Esophagus muscularis mucosa (tissue), 4 donors: Measurements from ENCODE around the gene PRKRIP1. TPM values are rescaled to one million over a fixed set of nuclear protein-coding genes. Genes with fewer than 3 reads are reported as not detected.

Experiments
- DNase-seq: peaks from one replicate; pipeline ENCODE4 v3.0.0-alpha.2; 2017; ENCODE audit errors: extremely low spot score
- H3K27ac ChIP-seq, 4 donors: fragments of 200-600 bp; sonication (generic); replicated peaks in 1 of 4; 1 replicate in 3 of 4; 2 replicates in 1 of 4; pipeline ENCODE4 v1.5.1; 2016 to 2019; ENCODE audit warnings: mild to moderate bottlenecking in 1 of 4
- H3K27me3 ChIP-seq, 4 donors: fragments of 200-600 bp; sonication (generic); one replicate each; pipeline versions ENCODE4 v1.5.1 to v1.6.0; 2016 to 2019
- H3K36me3 ChIP-seq, 4 donors: fragments of 200-600 bp; sonication (generic); one replicate each; pipeline ENCODE4 v1.5.1; 2016 to 2019
- H3K4me1 ChIP-seq, 4 donors: fragments of 200-600 bp; sonication (generic); one replicate each; pipeline ENCODE4 v1.5.1; 2016 to 2019
- H3K4me3 ChIP-seq, 4 donors: fragments of 200-600 bp; sonication (generic); 1 replicate in 2 of 4; 2 replicates in 2 of 4; pipeline ENCODE4 v1.5.1; 2016 to 2019; ENCODE audit warnings: mild to moderate bottlenecking in 4 of 4, moderate library complexity in 1 of 4
- H3K9me3 ChIP-seq, 4 donors: fragments of 200-600 bp; sonication (generic); 1 replicate in 3 of 4; 2 replicates in 1 of 4; pipeline ENCODE4 v1.5.1; 2016 to 2019
- CTCF ChIP-seq, 3 experiments: fragments of 200-600 bp in 2 of 3; fragments of 450-650 bp in 1 of 3; sonication (generic) in 2 of 3; IDR thresholded peaks; one replicate each; pipeline ENCODE4 v1.5.1; 2017 to 2019; ENCODE audit warnings: antibody characterized with exemption in 3 of 3, mild to moderate bottlenecking in 2 of 3, moderate library complexity in 1 of 3
- EP300 ChIP-seq: sonication (generic); formaldehyde crosslinking; IDR thresholded peaks from one replicate; pipeline ENCODE4 v1.6.1; 2017; ENCODE audit warnings: antibody characterized with exemption
- POLR2A ChIP-seq: fragments of 450-650 bp; IDR thresholded peaks from one replicate; pipeline ENCODE4 v1.6.1; 2017; ENCODE audit warnings: antibody characterized with exemption, moderate library complexity, mild to moderate bottlenecking, low read depth
- POLR2AphosphoS5 ChIP-seq, 2 donors: sonication (generic); formaldehyde crosslinking; IDR thresholded peaks; one replicate each; pipeline ENCODE4 v1.6.1; 2017; ENCODE audit warnings: antibody characterized with exemption in 2 of 2
- WGBS: methylation state at CpG from one replicate; pipeline ENCODE4 v1.1.5; 2018; 5-methylcytosine and 5-hydroxymethylcytosine counted together
- intact Hi-C: fragments of 100-400 bp; cut with DNase I; formaldehyde crosslinking; loops from one replicate; pipeline ENCODE4 v1.15.1; 2023
- total RNA-seq, 4 donors: library from RNA; depleted of rRNA; stranded (reverse); fragments of >200 nt; gene quantifications; one replicate each; pipeline versions ENCODE4 v1.1.0 to v1.2.1, GENCODE V29; 2016

PRKRIP1 gene
- total RNA-seq, 4 donors from 2014 or later: 14.7 to 21.6 (median 19.2) TPM

- Histone ChIP-seq H3K27ac (peak overlapping the region in 3 of 4 donors; percentile 7 to 58 (median 27)), H3K36me3 (peaks cover 19 to 64% (median 55%) of the 10 kb centered on the region in 4 donors), H3K4me3 (no peak overlapping the region), H3K27me3 (no peaks in the 10 kb centered on the region), H3K4me1 (peaks cover 0 to 7% (median 4%) of the 10 kb centered on the region in 4 donors), H3K9me3 (no peaks in the 10 kb centered on the region)
- 77% methylated on average over 16 of the region's 16 CpGs for WGBS
- DNase-seq: no peak
- intact Hi-C loops: no loop called here
- no peak for TF ChIP-seq POLR2A
- TF ChIP-seq POLR2AphosphoS5 (IDR thresholded peaks at IDR 0.05): no peak
- no peak for TF ChIP-seq EP300
- no peak for TF ChIP-seq CTCF (IDR thresholded peaks at IDR 0.05)
These were observed 30.3 kb downstream of the PRKRIP1 start for GRCh38 chr7:102426268-102427018.

DNA sequence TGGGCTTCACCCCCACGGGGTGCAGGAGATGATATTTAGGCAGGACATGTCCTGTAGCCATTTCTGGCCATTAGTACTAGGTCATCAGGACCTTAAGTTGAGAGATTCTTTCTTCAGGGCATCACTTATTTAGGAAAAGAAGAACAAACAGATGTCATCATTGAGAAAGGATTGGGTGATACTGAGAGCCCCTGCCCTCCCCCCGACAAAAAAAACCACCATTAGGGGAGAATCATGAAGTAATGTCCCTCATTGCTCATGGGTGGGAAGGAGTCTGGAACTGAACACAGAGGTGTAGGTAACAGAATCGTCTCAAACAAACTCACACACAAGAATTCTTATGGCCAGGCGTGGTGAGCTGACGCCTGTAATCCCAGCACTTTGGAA, 30.8 kb downstream of the PRKRIP1 start:
- H3K9me3 ChIP-seq: no peaks in the 10 kb centered on the region
- H3K36me3 ChIP-seq: peaks cover 14 to 58% (median 50%) of the 10 kb centered on the region in 4 donors
- TF ChIP-seq EP300: no peak
- no peak for TF ChIP-seq CTCF (IDR thresholded peaks at IDR 0.05)
- TF ChIP-seq POLR2AphosphoS5 (IDR thresholded peaks at IDR 0.05): no peak
- no peak overlapping the region for H3K4me3 ChIP-seq
- peaks cover 0 to 13% (median 9%) of the 10 kb centered on the region in 4 donors for H3K4me1 ChIP-seq
- no peaks in the 10 kb centered on the region for H3K27me3 ChIP-seq
- no peak for DNase-seq
- peak overlapping the region in 2 of 4 donors; percentile 7 to 58 for H3K27ac ChIP-seq
- 90% methylated on average over 5 of the region's 5 CpGs for WGBS
- intact Hi-C loops: no loop called here

DNA sequence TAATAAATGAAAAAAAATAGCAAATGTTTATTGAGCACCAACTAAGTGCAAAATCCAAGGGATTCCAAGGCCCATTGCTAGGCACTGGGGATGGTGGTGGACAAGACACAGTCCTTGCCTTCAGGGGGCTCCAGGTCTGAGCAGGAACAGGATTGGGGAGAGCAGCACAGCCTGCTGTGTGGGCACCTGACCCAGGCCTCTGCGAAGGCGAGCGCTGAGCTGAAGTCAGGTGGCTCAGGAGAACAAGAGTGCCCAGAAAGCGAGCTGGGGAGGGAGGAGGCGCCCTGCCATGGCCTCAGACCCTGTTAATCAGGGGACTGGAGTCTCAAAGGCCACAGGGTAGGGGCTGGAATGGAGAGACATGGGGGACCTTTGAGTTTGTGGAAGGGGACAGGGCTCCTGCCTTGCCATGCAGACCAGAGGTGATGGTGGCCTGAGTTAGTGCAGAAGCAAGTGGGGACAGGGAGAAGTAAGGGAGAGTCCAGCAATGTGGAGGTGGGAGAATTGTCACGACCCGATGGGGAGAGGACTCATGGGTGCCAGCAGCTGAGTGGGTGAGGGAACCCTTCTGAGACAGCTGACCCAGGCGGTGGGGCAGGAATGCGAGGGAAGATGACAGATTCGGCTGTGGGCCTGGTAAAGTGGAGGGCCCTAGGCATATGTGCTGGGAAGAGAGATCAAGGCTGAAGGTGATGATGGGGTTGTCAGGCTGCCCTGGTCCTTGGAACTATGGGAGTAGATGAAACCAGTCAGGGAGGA, 33.2 kb downstream of the PRKRIP1 start:
- TF ChIP-seq POLR2A: no peak
- TF ChIP-seq POLR2AphosphoS5 (IDR thresholded peaks at IDR 0.05): no peak
- no peak for TF ChIP-seq EP300
- no peak for TF ChIP-seq CTCF (IDR thresholded peaks at IDR 0.05)
- no peak overlapping the region for H3K27ac ChIP-seq

GRCh38 chr7:102431617-102432298, 35.6 kb downstream of the PRKRIP1 start:
- TF ChIP-seq EP300 (no peak), POLR2A (no peak), POLR2AphosphoS5 (IDR thresholded peaks at IDR 0.05) (no peak), CTCF (IDR thresholded peaks at IDR 0.05) (no peak)
- intact Hi-C loops: no loop called here
- Histone ChIP-seq H3K4me1 (peaks cover 14 to 34% (median 30%) of the 10 kb centered on the region in 4 donors), H3K27ac (peak overlapping the region in 3 of 4 donors; percentile 28 to 45 (median 32)), H3K36me3 (peaks cover 0 to 18% (median 11%) of the 10 kb centered on the region in 4 donors), H3K9me3 (no peaks in the 10 kb centered on the region), H3K27me3 (no peaks in the 10 kb centered on the region), H3K4me3 (no peak overlapping the region)
- DNase-seq: no peak
- WGBS: 52% methylated on average over 17 of the region's 17 CpGs

More for the DNA sequence above, 33.2 kb downstream of the PRKRIP1 start:
- peaks cover 10 to 32% (median 28%) of the 10 kb centered on the region in 4 donors for H3K4me1 ChIP-seq
- no peaks in the 10 kb centered on the region for H3K9me3 ChIP-seq
- intact Hi-C loops: no loop called here
- H3K27me3 ChIP-seq: no peaks in the 10 kb centered on the region
- H3K36me3 ChIP-seq: peaks cover 14 to 36% (median 35%) of the 10 kb centered on the region in 4 donors
- DNase-seq: no peak
- 88% methylated on average over 10 of the region's 10 CpGs for WGBS
- H3K4me3 ChIP-seq: no peak overlapping the region
